HG03060 (cell line): ENCODE data around the gene B3GLCT.

Experiments
- ATAC-seq: cut with Tn5 transposase; IDR thresholded peaks from one replicate; pipeline ENCODE4 v1.9.1; 2021; ENCODE audit warnings: low read depth, moderate number of reproducible peaks; ENCODE audit not compliant: unreplicated experiment

Gene B3GLCT

GRCh38 chr13:31221057-31221456 is 21.3 kb downstream of the B3GLCT start:
- no peak for ATAC-seq

GRCh38 chr13:31223215-31223614 is 23.4 kb downstream of the B3GLCT start:
- no peak for ATAC-seq

- no peak for ATAC-seq
Measured at GRCh38 chr13:31223640-31224039, 23.9 kb downstream of the B3GLCT start.

GRCh38 chr13:31224174-31224669 is 24.4 kb downstream of the B3GLCT start:
- ATAC-seq, result no peak

GRCh38 chr13:31224963-31225559 is 25.3 kb downstream of the B3GLCT start:
- no peak for ATAC-seq

GRCh38 chr13:31225998-31226675 is 26.4 kb downstream of the B3GLCT start:
- ATAC-seq, result no peak

GRCh38 chr13:31227063-31227462 is 27.3 kb downstream of the B3GLCT start:
- no peak for ATAC-seq

GRCh38 chr13:31227870-31228269 is 28.1 kb downstream of the B3GLCT start:
- no peak for ATAC-seq

- no peak for ATAC-seq
Measured at GRCh38 chr13:31234729-31235128, 35.0 kb downstream of the B3GLCT start.

- ATAC-seq, result no peak
Measured at GRCh38 chr13:31236211-31236786, 36.5 kb downstream of the B3GLCT start.

GRCh38 chr13:31240921-31241320 is 41.1 kb downstream of the B3GLCT start:
- ATAC-seq, result no peak

GRCh38 chr13:31242367-31242766 is 42.6 kb downstream of the B3GLCT start:
- ATAC-seq, result no peak

- no peak for ATAC-seq
Measured at GRCh38 chr13:31242916-31243315, 43.1 kb downstream of the B3GLCT start.

- no peak for ATAC-seq
Measured at GRCh38 chr13:31245598-31246373, 46.0 kb downstream of the B3GLCT start.

GRCh38 chr13:31246918-31247317 is 47.1 kb downstream of the B3GLCT start:
- no peak for ATAC-seq

GRCh38 chr13:31248361-31248760 is 48.6 kb downstream of the B3GLCT start:
- no peak for ATAC-seq

GRCh38 chr13:31248965-31249539 is 49.3 kb downstream of the B3GLCT start:
- no peak for ATAC-seq

GRCh38 chr13:31250435-31250834 is 50.7 kb downstream of the B3GLCT start:
- ATAC-seq, result no peak

GRCh38 chr13:31261241-31261640 is 61.5 kb downstream of the B3GLCT start:
- ATAC-seq, result no peak

GRCh38 chr13:31263346-31263745 is 63.6 kb downstream of the B3GLCT start:
- ATAC-seq, result no peak

GRCh38 chr13:31264151-31264550 is 64.4 kb downstream of the B3GLCT start:
- ATAC-seq, result no peak
